ENCODE measurements around the gene TMEM151B.

The TMEM151B gene

DNA sequence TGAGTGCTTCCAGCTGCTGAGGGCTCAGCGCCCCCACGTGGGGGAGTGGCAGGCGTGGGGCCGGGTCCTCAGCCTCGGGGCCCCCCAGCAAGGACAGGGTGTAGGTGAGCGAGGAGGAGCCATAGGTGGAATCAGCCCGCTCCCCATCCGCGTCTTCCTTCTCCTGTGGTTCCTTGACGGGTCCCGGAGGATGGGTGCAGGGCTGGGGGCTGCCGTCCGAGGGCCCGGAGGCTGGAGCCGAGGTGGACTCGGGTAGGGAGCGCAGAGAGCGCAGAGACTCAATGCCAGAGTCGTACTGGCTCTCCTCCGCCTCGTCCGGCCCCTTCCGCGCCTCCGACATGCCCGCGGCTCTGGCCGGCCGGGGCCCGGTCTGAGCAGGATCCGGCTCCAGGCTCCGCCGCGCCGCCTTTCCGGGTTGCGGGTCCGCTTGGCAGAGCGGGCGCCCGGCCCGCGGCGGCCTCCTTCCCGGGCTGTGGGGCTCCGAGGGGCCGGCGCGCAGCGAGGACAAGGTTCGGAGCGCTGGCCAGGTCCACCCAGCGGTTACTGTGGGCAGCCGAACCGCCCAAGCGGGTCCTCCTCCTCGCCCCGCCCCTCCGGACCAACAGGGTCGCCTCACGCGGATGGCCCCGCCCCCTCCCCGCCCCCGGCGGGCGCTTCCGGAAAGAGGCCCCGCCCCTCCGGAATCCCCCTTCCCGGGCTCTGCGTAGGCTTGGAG is 5.1 kb upstream of the TMEM151B start, which contains the start of gene NFKBIE:
TSS of gene NFKBIE (minus strand) at position 545 of the 715 bp plus-strand sequence. CDS start at position 340, 205 bp downstream.
- peak; percentile 92 for DNase-seq

DNA sequence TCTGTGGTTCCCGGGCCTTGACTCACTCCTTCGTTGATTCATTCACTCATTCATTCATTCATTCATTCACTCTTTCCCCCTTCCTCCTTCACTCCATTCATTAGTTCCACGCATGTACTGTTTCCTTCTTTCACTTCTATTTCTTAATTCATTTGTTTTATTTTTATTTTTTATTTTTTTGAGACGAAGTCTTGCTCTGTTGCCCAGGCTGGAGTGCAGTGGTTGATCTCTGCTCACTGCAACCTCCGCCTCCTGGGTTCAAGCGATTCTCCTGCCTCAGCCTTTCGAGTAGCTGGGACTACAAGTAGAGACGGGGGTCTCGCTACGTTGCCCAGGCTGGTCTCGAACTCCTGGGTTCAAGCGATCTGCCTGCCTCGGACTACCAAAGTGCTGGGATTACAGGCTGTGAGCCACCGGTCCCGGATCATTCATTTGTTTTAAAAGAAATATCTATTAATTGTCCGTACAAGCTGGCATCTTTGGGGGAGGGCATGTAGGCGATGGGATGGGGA is 4.5 kb upstream of the TMEM151B start:
- DNase-seq, result no peak

DNA sequence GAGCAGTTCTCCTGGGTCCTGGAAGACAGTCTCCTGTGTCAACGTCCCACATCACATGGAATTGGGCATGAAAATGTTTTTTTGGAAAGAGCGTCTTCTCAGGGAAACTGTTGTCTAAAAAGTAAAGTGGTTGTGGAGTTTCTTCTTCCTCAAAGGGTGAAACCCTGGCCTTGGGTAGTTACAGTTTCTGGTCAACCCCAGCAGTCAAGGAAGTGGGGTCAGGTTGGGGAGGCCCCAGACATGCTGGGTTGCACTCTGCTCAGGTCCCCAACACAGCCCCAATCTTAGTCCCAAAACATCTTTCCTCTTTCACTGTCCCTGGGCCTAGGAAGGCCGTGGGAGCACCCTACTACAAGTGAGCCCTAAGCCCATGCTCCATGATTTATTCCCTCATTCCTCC is 3.9 kb upstream of the TMEM151B start:
- DNase-seq, result no peak

DNA sequence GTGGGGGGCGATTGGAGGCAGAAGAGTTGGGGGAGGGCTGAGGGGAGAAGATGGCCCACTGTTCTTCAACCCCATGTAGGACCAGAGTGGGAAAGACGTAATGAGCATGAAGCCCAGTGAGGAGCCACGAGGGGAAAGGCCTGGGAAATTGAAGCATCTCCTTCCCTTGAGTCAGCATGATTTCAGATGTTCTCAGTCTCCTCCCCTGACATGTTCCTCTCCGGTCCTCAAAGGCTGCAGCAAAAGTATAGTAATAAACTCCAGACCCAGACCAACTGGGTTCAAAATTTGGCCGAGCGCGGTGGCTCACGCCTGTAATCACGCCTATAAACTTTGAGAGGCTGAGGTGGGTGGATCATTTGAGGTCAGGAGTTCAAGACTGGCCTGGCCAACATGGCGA is 3.0 kb upstream of the TMEM151B start:
- DNase-seq, result no peak

DNA sequence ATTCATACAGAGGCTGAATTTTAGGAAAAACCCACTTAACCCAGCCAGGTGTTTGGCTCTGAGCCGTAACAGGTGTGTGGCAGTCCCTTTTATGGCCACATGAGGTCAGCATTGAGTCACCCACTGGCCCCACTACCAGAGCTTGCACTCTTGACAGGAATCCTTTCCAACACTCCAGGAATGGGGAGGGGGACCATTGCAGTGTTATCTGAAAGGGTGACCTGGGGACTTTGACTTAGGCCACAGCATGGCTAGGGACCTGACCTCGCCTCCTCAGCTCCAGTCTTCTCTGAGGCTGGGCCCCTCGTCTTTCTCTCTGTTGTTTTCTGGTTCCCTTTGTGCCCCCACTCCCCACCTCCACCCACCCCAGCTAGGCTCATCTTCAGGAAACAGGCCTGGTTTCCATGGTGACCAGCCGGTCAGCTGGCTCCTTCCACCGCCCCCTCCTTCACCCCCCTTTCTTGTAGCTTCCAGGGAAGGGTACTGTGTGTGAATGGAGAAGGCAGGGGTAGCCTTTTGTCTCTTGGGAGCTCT is 2.1 kb upstream of the TMEM151B start:
- no peak for DNase-seq

DNA sequence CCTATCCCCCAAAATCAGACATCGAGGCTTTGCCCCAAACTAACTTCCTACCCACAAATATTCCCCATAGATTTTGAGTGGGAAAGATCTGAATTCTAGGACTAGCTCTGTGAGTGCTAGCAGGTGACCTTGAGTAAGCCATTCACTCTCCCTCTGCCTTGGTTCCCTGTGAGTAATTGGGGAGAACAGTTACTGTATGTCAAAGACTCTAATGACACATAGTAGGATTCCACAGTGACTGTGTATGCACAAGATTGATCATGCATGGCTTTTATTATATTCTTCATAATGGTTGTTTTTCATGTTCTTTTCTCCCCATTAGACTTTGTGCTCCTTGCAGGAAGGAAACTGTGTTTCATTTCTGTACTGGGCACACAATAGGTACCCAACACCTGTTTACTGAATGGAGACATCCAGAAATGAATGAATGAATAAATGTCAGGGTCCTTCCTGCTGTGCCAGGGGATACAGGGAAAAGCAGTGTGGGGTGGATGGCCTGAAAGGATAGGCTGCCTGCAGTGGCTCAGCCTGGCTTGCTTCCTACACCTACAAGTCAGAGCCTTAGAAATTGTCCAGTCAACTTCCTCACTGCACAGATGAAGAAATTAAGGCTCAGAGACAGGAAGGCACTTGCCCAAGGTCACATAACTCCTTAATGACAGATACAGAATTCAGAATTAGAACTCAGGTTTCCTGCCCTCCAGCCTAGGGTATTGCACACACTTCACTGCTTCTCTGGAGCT is 901 bp upstream of the TMEM151B start:
- no peak for DNase-seq

DNA sequence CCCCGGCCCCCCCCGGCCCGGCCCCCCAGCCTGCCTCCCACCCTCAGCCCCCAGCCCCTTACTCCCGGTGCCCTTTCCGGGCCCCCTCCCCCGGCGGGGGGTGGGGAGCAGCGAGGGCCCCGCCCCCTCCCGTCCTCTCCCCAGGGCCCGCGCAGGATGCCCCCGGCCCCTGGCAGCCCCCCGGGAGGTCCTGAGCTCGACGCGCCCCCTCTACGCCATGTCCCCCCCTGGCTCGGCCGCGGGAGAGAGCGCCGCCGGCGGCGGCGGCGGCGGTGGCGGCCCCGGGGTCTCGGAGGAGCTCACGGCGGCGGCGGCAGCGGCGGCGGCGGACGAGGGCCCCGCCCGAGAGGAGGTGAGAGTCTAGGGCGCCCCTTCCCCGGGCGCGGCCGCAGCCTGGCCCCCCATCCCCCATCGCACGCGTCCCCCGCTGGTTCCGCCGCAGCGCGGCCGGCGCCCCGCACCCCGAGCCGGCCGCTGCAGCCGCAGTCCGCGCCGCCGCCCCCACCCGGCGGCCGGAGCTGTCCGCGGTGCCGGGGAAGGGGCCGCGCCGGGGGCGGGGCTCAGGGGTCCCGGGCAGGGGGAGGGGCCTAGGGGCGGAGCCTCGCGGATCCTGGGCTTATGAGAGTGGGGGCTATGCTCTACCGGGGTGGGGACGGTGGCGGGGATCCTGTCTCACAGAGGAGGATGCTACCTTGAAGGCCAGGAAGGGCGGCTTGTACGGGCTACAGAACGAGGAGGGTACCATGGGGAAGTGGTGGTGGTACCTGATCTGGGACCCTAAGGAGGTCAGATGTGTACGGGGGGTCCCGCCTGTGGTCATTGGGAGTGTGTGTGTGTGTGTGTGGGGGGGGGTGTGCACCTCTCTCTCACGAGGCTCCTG is 516 bp downstream of the TMEM151B start:
- no peak for DNase-seq

DNA sequence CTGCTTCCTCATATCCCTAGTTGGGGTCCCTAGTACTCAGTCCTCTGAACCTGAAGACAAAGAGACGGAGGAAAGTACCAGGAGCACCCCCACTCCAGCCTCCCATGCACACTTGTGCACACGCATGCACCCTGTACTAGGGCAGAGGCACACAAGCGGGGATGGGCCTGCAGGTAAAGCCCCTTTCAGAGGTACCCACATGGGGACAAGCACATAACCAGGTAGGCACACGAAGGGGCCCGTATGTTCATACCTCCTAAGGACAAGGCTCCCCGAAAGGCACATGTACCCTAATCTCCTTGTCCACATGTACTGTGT is 1.1 kb downstream of the TMEM151B start:
- DNase-seq, result no peak

DNA sequence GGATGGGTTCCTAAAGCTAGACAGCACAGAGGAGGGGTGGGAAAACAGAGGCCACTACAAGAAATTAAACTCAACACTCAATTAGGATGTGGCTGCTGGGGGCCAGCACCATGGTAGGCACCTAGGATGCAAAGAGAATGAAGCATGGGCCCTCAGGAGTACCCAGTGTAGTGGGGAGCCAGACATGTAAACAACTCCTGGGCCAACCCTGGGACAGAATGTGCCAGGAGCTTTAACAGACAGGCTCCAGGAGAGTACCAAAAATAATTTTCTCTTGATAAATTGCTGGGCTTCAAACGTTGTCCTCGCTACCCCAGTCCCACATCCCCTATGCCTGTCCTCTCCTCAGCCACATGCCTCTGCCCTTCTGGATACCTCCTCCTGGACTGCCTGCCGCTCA is 1.7 kb downstream of the TMEM151B start:
- no peak for DNase-seq

DNA sequence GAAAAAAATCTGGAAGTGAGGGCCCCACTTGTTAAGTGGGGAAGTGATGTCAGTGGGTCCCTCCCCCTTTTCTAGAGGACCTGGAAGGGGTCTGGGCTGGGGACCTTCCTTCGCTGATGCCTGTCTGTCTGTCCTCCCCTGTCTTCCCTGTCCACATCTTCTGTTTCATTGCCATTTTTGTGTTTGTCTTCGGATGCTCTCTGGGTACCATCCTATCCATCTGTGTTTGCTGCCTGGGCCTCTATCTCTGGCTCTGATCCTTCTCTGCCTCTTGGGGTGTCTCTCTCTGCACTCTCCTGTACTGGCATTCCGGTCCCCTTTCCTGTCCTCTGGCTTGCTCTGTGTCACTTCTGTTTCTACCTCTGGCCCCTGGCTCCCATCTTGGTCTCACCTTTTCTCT is 2.3 kb downstream of the TMEM151B start:
- no peak for DNase-seq

DNA sequence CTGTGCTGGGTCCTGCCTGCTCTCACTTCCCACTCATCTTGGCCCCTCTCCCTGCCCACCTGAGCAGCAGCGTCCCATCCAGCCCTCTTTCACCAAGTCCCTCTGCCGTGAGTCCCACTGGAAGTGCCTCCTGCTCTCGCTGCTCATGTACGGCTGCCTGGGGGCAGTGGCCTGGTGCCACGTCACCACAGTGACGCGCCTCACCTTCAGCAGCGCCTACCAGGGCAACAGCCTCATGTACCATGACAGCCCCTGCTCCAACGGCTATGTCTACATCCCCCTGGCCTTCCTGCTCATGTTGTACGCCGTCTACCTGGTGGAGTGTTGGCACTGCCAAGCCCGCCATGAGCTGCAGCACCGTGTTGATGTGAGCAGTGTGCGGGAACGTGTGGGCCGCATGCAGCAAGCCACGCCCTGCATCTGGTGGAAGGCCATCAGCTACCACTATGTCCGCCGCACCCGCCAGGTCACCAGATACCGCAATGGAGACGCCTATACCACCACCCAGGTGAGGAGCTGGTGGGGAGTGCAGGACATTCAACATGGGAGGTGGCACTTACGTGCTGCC is 2.8 kb downstream of the TMEM151B start:
- DNase-seq, result no peak

DNA sequence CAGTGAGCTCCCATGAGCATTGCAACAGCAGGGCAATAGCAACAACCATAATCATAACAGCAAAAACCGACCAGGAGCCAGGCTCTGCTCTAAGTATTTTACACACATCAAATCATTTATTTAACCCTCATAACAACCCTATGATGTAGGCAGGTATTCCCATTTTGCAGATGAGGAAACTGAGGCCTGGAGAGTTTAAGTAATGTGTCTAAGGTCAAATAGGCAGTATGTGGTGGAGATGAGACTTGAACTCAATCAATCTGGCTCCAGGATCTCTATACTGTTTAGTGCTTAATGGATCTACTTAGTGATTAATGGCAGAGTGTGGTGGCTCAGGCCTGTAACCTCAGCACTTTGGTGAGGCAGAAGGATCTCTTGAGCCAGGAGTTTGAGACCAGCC is 3.4 kb downstream of the TMEM151B start:
- DNase-seq, result no peak

DNA sequence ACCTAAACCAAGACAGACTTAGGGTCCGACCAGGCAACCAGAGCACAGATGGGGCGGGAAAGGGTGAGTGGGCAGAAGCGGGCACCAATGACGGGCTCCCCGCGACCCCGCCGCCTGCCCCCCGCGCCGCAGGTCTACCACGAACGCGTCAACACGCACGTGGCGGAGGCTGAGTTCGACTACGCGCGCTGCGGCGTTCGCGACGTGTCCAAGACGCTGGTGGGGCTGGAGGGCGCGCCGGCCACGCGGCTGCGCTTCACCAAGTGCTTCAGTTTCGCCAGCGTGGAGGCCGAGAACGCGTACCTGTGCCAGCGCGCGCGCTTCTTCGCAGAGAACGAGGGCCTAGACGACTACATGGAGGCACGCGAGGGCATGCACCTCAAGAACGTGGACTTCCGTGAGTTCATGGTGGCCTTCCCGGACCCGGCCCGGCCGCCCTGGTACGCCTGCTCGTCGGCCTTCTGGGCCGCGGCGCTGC is 5.1 kb downstream of the TMEM151B start:
- no peak for DNase-seq

DNA sequence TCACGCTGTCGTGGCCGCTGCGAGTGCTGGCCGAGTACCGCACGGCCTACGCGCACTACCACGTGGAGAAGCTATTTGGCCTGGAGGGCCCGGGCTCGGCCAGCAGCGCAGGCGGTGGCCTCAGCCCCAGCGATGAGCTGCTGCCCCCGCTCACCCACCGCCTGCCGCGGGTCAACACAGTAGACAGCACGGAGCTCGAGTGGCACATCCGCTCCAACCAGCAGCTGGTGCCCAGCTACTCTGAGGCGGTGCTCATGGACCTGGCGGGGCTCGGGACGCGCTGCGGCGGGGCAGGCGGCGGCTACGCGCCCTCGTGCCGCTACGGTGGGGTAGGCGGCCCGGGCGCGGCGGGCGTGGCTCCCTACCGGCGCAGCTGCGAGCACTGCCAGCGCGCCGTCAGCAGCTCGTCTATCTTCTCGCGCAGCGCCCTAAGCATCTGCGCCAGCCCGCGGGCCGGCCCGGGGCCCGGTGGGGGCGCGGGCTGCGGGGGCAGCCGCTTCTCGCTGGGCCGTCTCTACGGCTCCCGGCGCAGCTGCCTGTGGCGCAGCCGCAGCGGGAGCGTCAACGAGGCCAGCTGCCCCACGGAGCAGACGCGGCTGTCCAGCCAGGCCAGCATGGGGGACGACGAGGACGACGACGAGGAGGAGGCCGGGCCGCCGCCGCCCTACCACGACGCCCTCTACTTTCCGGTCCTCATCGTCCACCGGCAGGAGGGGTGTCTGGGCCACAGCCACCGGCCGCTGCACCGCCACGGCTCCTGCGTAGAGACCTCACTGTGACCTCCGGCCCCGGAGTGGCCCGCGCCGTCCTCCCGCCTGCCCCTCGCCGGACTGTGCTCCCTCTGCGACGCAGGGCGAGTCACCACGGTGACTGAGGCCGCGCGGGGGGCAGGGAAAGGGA is 5.7 kb downstream of the TMEM151B start:
- no peak for DNase-seq

DNA sequence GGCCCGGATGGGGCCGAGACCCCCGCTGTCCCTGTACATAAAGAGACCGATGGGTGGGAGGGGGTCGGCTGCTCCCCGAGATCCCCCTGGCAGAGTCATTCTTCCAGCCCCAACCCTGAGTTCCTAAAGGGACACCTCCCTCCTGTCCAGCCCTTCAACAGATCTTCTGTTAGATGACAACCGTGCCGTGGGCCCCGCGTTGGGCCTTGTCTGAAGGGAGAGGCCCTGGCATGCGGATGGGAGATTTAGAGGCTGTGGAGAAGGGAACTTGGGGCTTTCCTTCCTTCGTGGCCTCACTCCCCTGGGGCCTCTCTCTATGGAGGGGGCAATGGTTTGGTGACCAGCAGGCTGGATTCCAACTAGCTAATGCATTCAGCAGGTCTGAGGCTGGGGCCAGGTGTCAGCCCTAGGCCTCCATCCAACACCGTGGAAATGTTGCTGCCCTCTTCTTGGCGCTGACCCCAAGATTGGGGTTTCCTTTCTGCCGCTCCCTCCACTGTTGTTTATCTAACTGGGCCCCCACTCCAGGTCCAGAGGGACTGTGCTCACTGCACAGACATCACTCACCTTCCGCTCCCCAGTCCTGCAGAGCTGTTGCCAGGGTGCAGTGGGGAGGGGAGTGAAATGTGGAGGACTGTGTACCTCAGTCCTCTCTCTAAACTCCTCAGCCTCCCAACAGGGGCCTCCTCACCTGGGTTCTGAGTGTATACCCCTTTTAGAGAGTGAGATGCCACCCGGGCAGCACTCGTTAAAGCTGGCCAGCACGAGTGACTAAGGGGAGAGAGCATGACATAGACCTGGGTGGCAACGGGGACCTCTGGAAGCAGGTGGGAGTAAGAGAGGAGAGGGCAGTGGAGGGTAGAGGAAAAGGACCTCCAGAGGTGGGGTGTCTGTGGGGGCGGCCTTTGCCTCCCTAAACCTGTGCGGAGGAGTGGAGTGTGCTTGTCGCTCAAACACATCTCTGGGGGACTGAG is 6.7 kb downstream of the TMEM151B start:
- DNase-seq, result no peak

DNA sequence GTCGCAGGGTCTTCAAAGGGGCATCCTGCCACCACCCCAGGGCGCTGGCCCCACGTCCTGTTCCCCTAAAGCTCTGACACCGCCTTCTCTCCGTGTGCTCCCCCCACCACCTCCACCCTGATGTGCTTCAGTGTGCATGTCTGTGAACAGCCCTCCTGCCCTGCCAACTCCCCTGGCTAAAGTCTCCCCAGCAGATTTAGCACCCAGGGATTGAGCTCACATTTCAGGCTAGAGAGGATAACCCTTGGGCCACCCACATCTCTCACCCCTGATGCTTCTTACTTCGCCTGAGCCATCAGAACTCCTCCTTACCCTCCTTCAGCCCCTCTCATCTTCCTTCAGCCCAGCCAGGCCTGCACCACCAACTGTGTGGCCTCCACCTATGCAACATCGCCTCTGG is 7.5 kb downstream of the TMEM151B start:
- no peak for DNase-seq

DNA sequence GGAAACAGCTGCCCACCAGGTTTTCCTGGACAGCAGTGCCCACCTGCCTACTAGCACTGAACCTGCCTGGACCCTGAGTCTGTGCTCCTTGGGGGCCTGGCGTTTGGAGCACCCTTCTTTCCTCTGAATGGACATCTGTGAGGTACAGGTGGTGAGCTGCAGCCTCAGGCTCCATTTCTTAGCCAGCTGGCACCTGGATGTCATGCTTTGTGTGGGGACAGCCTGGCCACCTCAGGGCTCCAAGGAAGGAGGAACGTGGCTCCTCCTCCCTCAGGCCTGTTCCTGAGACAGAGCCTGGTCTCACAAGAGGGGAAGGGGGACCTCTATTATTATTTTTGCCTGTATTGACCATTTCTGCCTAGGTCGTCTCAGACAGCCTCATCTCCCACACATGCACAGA is 8.1 kb downstream of the TMEM151B start:
- DNase-seq, result no peak

DNA sequence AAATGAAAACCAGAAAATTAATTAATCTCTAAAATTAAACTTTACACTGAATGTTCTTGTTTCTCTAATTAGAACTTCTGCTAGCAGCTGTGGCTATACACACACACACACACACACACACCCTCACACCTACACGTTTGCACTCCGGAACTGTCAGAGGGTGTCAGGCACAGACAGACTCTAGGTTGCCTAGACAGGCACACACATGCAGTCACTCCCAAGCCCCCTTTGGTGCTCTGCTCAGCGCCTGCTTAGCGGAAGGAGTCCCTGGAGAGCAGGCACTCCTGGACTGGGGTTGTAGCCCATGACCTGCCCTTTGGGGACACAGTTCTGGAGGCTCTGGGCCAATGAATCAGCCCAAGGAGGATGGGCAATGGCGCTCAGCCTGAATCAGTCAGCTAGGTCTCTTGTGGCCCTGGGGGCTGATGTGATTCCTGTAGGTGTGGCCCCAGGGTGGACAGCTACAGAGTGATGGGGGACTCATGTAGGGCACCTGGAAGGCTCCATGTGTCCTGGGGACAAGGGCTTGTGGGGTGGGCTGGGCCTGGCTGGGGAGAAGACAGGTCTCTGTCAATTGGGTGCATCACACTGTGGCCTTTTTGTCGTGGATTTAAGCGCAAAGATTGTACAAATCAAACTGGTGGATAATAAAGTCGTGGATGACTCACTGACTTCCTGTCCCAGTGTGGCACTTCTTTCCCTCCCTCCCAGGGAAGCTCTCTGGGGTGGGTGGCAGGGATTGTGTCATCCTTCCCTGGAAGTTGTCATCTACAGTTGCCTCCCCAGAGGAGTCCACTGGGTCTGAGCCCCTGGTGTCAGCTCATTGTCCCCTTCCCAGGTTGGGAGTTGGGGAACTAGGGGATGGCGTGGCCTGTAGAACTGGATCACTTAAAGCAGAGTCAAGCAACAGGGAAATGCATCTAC is 8.8 kb downstream of the TMEM151B start:
- DNase-seq, result no peak

DNA sequence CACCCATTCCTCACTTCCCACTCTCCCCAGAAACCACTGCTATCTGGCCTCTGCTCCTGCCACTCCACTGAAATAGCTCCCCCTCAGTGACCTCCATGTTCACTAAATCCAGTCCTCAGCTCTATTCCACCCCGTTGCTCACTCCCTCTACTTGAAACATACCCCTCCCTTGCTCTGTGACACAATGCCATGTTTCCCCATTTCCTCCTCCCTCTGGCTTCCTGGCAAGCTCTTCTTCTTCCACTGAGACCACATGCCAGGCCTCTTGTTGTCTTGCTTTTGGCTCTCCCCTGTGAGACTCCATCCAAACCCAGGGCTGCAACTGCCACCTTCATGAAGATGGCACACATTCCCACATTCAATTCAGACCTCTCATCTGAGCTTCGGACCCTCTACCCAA is 13.9 kb downstream of the TMEM151B start:
- DNase-seq, result no peak

Data from activated gamma-delta T cell (primary cell).